OCI-LY1 (cell line): ENCODE data around the gene EN1.

ENCODE experiments used
- EZH2 ChIP-seq: fragments of 200-600 bp; sonication (generic), shearing (Covaris generic); IDR thresholded peaks from 2 replicates; pipeline ENCODE4 v1.8.0; 2017; ENCODE audit warnings: borderline replicate concordance, mixed run types, mild to moderate bottlenecking, antibody characterized with exemption, low read length, moderate library complexity, mixed read lengths
- TF ChIP-seq, protein P1 (sequence below): fragments of 200-600 bp; sonication (generic), shearing (Covaris generic); IDR thresholded peaks from 2 replicates; pipeline ENCODE4 v1.5.1; 2017; ENCODE audit warnings: mild to moderate bottlenecking, antibody characterized with exemption, low read length, moderate library complexity, mixed read lengths

DNA sequence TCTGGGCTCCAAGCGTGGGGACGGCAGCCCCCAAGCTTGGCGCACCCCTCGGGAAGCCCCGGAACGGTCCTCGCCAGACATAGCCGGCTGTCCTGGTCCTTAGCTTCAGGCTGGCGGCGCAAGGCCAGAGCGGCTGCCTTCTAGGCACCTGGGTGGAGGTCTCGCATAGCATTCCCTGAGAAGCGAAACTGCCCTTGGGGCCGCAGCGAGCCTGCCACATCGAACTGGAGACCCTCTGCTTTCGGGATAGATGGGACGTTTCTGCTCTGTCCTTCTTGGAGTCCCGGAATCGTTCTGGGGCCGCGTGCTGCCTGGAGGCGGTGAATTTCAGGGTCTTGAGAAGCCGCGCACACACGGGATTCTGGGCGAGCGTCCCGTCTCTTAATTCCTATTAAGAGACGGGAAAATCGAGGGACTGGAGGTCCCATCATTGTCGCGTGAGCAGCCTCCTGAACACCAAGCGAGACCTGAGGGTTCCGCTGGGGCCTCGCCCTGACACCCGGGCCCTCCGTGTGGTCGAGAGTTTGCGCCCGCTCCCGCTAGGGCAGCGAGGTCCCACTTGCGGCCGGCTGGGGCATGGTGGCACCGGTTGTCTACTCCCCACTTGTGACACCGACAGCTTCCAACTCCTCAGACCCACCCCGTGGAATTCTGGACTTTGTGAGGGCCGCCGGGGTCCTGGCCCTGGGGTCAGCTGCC lies 9.7 kb upstream of the EN1 start:
- TF ChIP-seq, protein P1, sequence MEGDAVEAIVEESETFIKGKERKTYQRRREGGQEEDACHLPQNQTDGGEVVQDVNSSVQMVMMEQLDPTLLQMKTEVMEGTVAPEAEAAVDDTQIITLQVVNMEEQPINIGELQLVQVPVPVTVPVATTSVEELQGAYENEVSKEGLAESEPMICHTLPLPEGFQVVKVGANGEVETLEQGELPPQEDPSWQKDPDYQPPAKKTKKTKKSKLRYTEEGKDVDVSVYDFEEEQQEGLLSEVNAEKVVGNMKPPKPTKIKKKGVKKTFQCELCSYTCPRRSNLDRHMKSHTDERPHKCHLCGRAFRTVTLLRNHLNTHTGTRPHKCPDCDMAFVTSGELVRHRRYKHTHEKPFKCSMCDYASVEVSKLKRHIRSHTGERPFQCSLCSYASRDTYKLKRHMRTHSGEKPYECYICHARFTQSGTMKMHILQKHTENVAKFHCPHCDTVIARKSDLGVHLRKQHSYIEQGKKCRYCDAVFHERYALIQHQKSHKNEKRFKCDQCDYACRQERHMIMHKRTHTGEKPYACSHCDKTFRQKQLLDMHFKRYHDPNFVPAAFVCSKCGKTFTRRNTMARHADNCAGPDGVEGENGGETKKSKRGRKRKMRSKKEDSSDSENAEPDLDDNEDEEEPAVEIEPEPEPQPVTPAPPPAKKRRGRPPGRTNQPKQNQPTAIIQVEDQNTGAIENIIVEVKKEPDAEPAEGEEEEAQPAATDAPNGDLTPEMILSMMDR, result no peak
- no peak for TF ChIP-seq EZH2
